Smooth muscle cell (in vitro differentiated cells): ENCODE data around the gene DCLK2. TPM values are rescaled to one million over a fixed set of nuclear protein-coding genes. Genes with fewer than 3 reads are reported as not detected.

Source experiments
- DNase-seq: peaks from one replicate; lab custom pipeline; 2025; ENCODE audit not compliant: unreplicated experiment; lab: John Stamatoyannopoulos, UW
- H2AFZ ChIP-seq: fragments of 200-600 bp; sonication (generic); 2 replicates; pipeline ENCODE4 v1.6.0; 2016; ENCODE audit warnings: antibody characterized with exemption, low read depth, mild to moderate bottlenecking
- H3F3A ChIP-seq: fragments of 200-600 bp; sonication (generic); 2 replicates; pipeline ENCODE4 v1.6.0; 2017; ENCODE audit warnings: antibody characterized with exemption, low read depth
- H3K27ac ChIP-seq: fragments of 200-600 bp; sonication (generic); 2 replicates; pipeline ENCODE4 v1.5.1; 2016; ENCODE audit warnings: low read depth, mild to moderate bottlenecking
- H3K27me3 ChIP-seq: fragments of 200-600 bp; sonication (generic); 2 replicates; pipeline ENCODE4 v1.6.1; 2016; ENCODE audit warnings: low read depth, mild to moderate bottlenecking
- H3K36me3 ChIP-seq: fragments of 200-600 bp; sonication (generic); 2 replicates; pipeline ENCODE4 v1.5.1; 2016; ENCODE audit warnings: low read depth
- H3K4me1 ChIP-seq: fragments of 200-600 bp; sonication (generic); 2 replicates; pipeline ENCODE4 v1.5.1; 2016; ENCODE audit warnings: low read depth
- H3K4me2 ChIP-seq: fragments of 200-600 bp; sonication (generic); 2 replicates; pipeline ENCODE4 v1.6.0; 2016; ENCODE audit warnings: mild to moderate bottlenecking
- H3K4me3 ChIP-seq: fragments of 200-600 bp; sonication (generic); 2 replicates; pipeline ENCODE4 v1.5.1; 2016; ENCODE audit warnings: mild to moderate bottlenecking
- H3K79me2 ChIP-seq: fragments of 200-600 bp; sonication (generic); 2 replicates; pipeline ENCODE4 v1.6.0; 2016; ENCODE audit warnings: low read depth, mild to moderate bottlenecking
- H3K9ac ChIP-seq: fragments of 200-600 bp; sonication (generic); 2 replicates; pipeline ENCODE4 v1.6.0; 2016; ENCODE audit warnings: low read depth
- H3K9me3 ChIP-seq: fragments of 200-600 bp; sonication (generic); replicated peaks from 2 replicates; pipeline ENCODE4 v1.5.1; 2016; ENCODE audit warnings: low read depth
- H4K20me1 ChIP-seq: fragments of 200-600 bp; sonication (generic); 2 replicates; pipeline ENCODE4 v1.6.0; 2016; ENCODE audit warnings: low read depth
- WGBS: methylation state at CpG from one replicate; pipeline ENCODE4 v1.1.7; 2016; ENCODE audit warnings: low lambda C conversion rate; 5-methylcytosine and 5-hydroxymethylcytosine counted together
- polyA plus RNA-seq: library from polyadenylated mRNA; unstranded; fragments of >200 nt; fragmentation: Nextera tagmentation; extraction: Ambion mirVana; gene quantifications from 2 replicates; pipeline ENCODE4 v1.2.1, GENCODE V29; 2016
- total RNA-seq: library from RNA; depleted of rRNA; stranded (reverse); fragments of >200 nt; gene quantifications from 2 replicates; pipeline ENCODE4 v1.2.3, GENCODE V29; 2014
- TF ChIP-seq, protein P1 (sequence below): fragments of 200-600 bp; sonication (generic); IDR thresholded peaks from 2 replicates; pipeline ENCODE4 v1.5.1; 2017; ENCODE audit warnings: borderline replicate concordance, mild to moderate bottlenecking, antibody characterized with exemption; ENCODE audit not compliant: insufficient read depth, poor library complexity, severe bottlenecking

The DCLK2 gene
- total and polyA plus RNA-seq, 2 experiments from 2014 or later, result 1.3 to 4.8 TPM

DNA sequence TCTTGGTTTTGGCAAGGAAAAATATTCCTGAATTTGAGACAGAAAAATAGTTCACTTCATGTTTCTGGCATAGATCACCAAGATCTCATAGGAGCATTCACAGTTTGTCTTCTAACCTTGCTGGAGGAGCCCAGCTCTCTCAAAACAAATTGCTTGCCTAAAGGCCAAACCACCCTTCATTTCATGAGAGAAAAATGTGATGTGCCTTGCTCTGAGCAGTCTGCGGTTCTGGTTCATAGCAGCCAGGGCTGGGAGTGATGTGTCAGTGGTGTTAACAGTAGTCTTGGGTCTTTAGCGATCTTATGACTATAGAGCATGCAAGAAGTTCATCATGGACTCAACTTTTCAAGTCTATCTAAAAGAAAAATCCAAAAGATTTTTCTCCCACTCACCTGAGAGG lies 183.3 kb downstream of the DCLK2 start:
- Histone ChIP-seq H3K36me3 (no peaks in the 10 kb centered on the region), H3K9me3 (no peaks in the 10 kb centered on the region), H3K79me2 (no peaks in the 10 kb centered on the region), H3K4me2 (no peak overlapping the region), H2AFZ (no peak overlapping the region), H3K4me1 (no peaks in the 10 kb centered on the region), H3F3A (no peaks in the 10 kb centered on the region), H3K9ac (no peak overlapping the region), H3K27ac (no peak overlapping the region), H3K27me3 (no peaks in the 10 kb centered on the region), H3K4me3 (no peak overlapping the region), H4K20me1 (no peaks in the 10 kb centered on the region)
- no peak for DNase-seq
- 94% methylated on average over 2 of the region's 2 CpGs for WGBS
- TF ChIP-seq, protein P1, sequence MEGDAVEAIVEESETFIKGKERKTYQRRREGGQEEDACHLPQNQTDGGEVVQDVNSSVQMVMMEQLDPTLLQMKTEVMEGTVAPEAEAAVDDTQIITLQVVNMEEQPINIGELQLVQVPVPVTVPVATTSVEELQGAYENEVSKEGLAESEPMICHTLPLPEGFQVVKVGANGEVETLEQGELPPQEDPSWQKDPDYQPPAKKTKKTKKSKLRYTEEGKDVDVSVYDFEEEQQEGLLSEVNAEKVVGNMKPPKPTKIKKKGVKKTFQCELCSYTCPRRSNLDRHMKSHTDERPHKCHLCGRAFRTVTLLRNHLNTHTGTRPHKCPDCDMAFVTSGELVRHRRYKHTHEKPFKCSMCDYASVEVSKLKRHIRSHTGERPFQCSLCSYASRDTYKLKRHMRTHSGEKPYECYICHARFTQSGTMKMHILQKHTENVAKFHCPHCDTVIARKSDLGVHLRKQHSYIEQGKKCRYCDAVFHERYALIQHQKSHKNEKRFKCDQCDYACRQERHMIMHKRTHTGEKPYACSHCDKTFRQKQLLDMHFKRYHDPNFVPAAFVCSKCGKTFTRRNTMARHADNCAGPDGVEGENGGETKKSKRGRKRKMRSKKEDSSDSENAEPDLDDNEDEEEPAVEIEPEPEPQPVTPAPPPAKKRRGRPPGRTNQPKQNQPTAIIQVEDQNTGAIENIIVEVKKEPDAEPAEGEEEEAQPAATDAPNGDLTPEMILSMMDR, result no peak

DNA sequence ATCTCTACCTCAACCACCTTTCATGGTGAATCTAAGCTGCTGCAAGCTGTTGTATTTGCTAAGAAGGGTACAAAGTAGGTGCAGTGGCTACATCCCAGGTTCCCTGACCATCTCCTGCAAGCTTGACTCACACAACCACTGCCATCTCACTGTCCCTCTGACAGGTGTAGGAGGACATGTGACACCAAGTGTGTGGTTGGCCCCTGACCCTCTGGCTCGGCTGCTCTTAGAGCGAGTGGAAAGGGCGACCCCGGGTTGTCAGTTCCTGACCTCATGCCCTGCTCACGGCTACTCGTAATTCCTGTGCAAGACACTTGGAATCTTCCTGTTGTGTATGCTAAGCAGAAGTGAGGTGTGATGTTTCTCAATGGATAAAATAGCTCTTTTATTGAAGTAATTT lies 184.4 kb downstream of the DCLK2 start:
- Histone ChIP-seq H3K27ac (no peak overlapping the region), H3K27me3 (no peaks in the 10 kb centered on the region), H3K4me3 (no peak overlapping the region), H3K4me1 (no peaks in the 10 kb centered on the region), H3K36me3 (no peaks in the 10 kb centered on the region), H3K79me2 (no peaks in the 10 kb centered on the region), H3K9ac (no peak overlapping the region), H2AFZ (no peak overlapping the region), H3F3A (no peaks in the 10 kb centered on the region), H3K9me3 (no peaks in the 10 kb centered on the region), H4K20me1 (no peaks in the 10 kb centered on the region), H3K4me2 (no peak overlapping the region)
- TF ChIP-seq, protein P1, result no peak
- DNase-seq, result no peak
- WGBS, result 94% methylated on average over 6 of the region's 6 CpGs

DNA sequence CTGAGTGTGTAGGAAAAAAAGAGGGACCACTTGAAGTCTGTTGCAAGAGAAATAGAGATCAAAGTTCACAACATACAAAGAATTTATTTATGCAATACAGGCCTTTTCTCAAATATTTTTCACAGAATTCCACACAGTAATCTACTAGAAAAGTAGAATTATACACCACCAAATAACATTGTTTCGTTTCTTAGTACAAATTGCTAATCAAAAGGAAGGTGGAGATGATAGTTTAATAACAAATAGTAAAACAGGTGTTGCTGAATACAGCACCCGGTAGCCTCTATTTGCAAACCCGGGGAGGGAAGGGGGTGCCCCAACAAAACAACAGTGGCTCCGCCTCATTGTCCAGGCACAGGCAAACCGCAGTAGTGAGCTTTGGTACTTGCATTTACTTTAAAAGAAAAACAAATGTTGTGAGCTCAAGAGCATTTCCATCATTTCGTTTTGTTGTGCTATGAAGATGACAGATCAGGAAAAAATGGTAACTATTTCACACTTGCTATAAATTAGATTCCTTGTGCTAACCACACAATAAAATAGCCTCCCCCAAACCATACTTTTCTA lies 186.4 kb downstream of the DCLK2 start:
- Histone ChIP-seq H3K79me2 (no peaks in the 10 kb centered on the region), H2AFZ (no peak overlapping the region), H3K36me3 (no peaks in the 10 kb centered on the region), H4K20me1 (no peaks in the 10 kb centered on the region), H3F3A (no peaks in the 10 kb centered on the region), H3K27ac (no peak overlapping the region), H3K4me3 (no peak overlapping the region), H3K27me3 (no peaks in the 10 kb centered on the region), H3K4me1 (no peaks in the 10 kb centered on the region), H3K9ac (no peak overlapping the region), H3K4me2 (no peak overlapping the region), H3K9me3 (no peaks in the 10 kb centered on the region)
- 86% methylated on average over 6 of the region's 6 CpGs for WGBS
- TF ChIP-seq, protein P1, result no peak
- DNase-seq, result no peak

DNA sequence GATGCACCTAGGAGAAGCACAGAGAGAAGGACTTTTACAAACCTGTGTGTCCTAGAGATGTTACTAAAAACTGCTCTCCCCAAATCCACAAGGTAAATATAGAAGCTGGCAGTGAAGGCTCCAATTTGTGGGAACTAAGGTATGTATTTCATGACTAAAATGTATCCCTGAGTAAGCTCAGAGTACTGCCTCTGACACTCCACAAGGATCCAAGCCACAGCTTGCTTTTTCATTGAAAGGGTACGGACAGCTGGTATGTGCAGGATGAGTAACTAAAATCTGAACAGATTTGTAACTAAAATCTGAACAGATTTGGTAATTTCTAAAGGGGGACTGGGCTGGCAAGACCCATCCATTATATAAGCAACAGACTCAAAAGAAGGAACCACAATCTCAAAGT lies 187.6 kb downstream of the DCLK2 start:
- no peak overlapping the region for H2AFZ ChIP-seq
- no peaks in the 10 kb centered on the region for H3F3A ChIP-seq
- no peaks in the 10 kb centered on the region for H3K79me2 ChIP-seq
- no peaks in the 10 kb centered on the region for H3K36me3 ChIP-seq
- TF ChIP-seq, protein P1, result no peak
- H3K9ac ChIP-seq, result no peak overlapping the region
- H3K4me1 ChIP-seq, result no peaks in the 10 kb centered on the region
- DNase-seq, result no peak
- H3K4me2 ChIP-seq, result no peak overlapping the region
- no peaks in the 10 kb centered on the region for H3K27me3 ChIP-seq
- no peak overlapping the region for H3K4me3 ChIP-seq
- 69% methylated on average over 1 of the region's 1 CpG for WGBS
- H3K27ac ChIP-seq, result no peak overlapping the region
- H3K9me3 ChIP-seq, result no peaks in the 10 kb centered on the region
- H4K20me1 ChIP-seq, result no peaks in the 10 kb centered on the region
